Measurements from ENCODE around the gene PLA2G2F. TPM values are rescaled to one million over a fixed set of nuclear protein-coding genes. Genes with fewer than 3 reads are reported as not detected.

The PLA2G2F gene
- polyA plus RNA-seq, 6 donors from 2014 or later: not detected

GRCh38 chr1:20185834-20186782 lies 47.0 kb downstream of the PLA2G2F start, which contains the start of the genes PLA2G2C and UBXN10:
TSS of gene PLA2G2C (minus strand) at chr1:20186518. CDS start at chr1:20177363, 9,155 bp downstream.
TSS of gene UBXN10 (plus strand) at chr1:20186096. CDS start at chr1:20190562, 4,466 bp downstream.
- Mint-ChIP-seq H3K4me1 (peaks cover 23 to 24% (median 24%) of the 10 kb centered on the region in 3 donors), H3K4me3 (peak within 1 kb of the TSS; percentile 60 to 87 (median 80)), H3K27me3 (peaks cover 62 to 70% (median 62%) of the 10 kb centered on the region in 3 donors), H3K36me3 (peaks cover 0 to 7% of the 10 kb centered on the region in 2 donors), H3K9me3 (peaks cover 0 to 2% (median 0%) of the 10 kb centered on the region in 7 donors), H3K27ac (peak within 1 kb of the TSS; percentile 56 to 94 (median 80))
- peak; percentile 52 for DNase-seq
- peak; percentile 77 to 84 for ATAC-seq (ENCODE audit: low read depth in 2 of 2)

GRCh38 chr1:20187103-20187812 lies 48.1 kb downstream of the PLA2G2F start:
- peak overlapping the region in 1 of 6 donors; percentile 2 for H3K27ac Mint-ChIP-seq
- peaks cover 0 to 7% of the 10 kb centered on the region in 2 donors for H3K36me3 Mint-ChIP-seq
- DNase-seq (no peak), ATAC-seq (ENCODE audit: low read depth in 2 of 2) (no peak)
- H3K4me3 Mint-ChIP-seq: peak overlapping the region in 2 of 8 donors; percentile 55 to 83
- H3K4me1 Mint-ChIP-seq: peaks cover 23 to 24% (median 24%) of the 10 kb centered on the region in 3 donors
- peaks cover 58 to 68% (median 63%) of the 10 kb centered on the region in 3 donors for H3K27me3 Mint-ChIP-seq
- peaks cover 0 to 2% (median 0%) of the 10 kb centered on the region in 7 donors for H3K9me3 Mint-ChIP-seq

GRCh38 chr1:20187813-20188454 lies 48.8 kb downstream of the PLA2G2F start:
- Mint-ChIP-seq H3K9me3 (peaks cover 0 to 2% (median 0%) of the 10 kb centered on the region in 7 donors), H3K4me3 (no peak overlapping the region), H3K27ac (peak overlapping the region in 2 of 6 donors; percentile 11 to 18), H3K36me3 (peaks cover 0 to 7% of the 10 kb centered on the region in 2 donors), H3K4me1 (peaks cover 23 to 24% (median 24%) of the 10 kb centered on the region in 3 donors), H3K27me3 (peaks cover 65 to 70% (median 70%) of the 10 kb centered on the region in 3 donors)
- DNase-seq (no peak), ATAC-seq (ENCODE audit: low read depth in 2 of 2) (no peak)

- peaks cover 0 to 7% of the 10 kb centered on the region in 2 donors for H3K36me3 Mint-ChIP-seq
- ATAC-seq (ENCODE audit: low read depth in 2 of 2): no peak
- DNase-seq: no peak
- peaks cover 67 to 69% (median 67%) of the 10 kb centered on the region in 3 donors for H3K27me3 Mint-ChIP-seq
- no peak overlapping the region for H3K4me3 Mint-ChIP-seq
- peaks cover 23 to 24% (median 24%) of the 10 kb centered on the region in 3 donors for H3K4me1 Mint-ChIP-seq
- no peak overlapping the region for H3K27ac Mint-ChIP-seq
- peaks cover 0 to 2% (median 0%) of the 10 kb centered on the region in 7 donors for H3K9me3 Mint-ChIP-seq
These were observed 49.3 kb downstream of the PLA2G2F start for GRCh38 chr1:20188455-20188817.

- ATAC-seq (ENCODE audit: low read depth in 2 of 2) (no peak), DNase-seq (no peak)
- H3K4me3 Mint-ChIP-seq: no peak overlapping the region
- peaks cover 0 to 7% of the 10 kb centered on the region in 2 donors for H3K36me3 Mint-ChIP-seq
- peaks cover 57 to 58% (median 58%) of the 10 kb centered on the region in 3 donors for H3K27me3 Mint-ChIP-seq
- H3K4me1 Mint-ChIP-seq: peaks cover 18 to 20% (median 19%) of the 10 kb centered on the region in 3 donors
- peaks cover 0 to 1% (median 0%) of the 10 kb centered on the region in 7 donors for H3K9me3 Mint-ChIP-seq
- no peak overlapping the region for H3K27ac Mint-ChIP-seq
These were observed 50.5 kb downstream of the PLA2G2F start for GRCh38 chr1:20189664-20190063.

- H3K36me3 Mint-ChIP-seq: peaks cover 0 to 7% of the 10 kb centered on the region in 2 donors
- H3K4me3 Mint-ChIP-seq: peak overlapping the region in 1 of 8 donors; percentile 61
- H3K27me3 Mint-ChIP-seq: peaks cover 55 to 61% (median 57%) of the 10 kb centered on the region in 3 donors
- H3K27ac Mint-ChIP-seq: peak overlapping the region in 2 of 6 donors; percentile 18 to 84
- DNase-seq: no peak
- ATAC-seq (ENCODE audit: low read depth in 2 of 2): no peak
- peaks cover 0 to 1% (median 0%) of the 10 kb centered on the region in 7 donors for H3K9me3 Mint-ChIP-seq
- H3K4me1 Mint-ChIP-seq: peaks cover 11 to 17% (median 12%) of the 10 kb centered on the region in 3 donors
These were observed 51.4 kb downstream of the PLA2G2F start for GRCh38 chr1:20190256-20191160.

- peaks cover 57 to 64% (median 62%) of the 10 kb centered on the region in 3 donors for H3K27me3 Mint-ChIP-seq
- peak overlapping the region in 1 of 8 donors; percentile 22 for H3K4me3 Mint-ChIP-seq
- no peak overlapping the region for H3K27ac Mint-ChIP-seq
- H3K36me3 Mint-ChIP-seq: peaks cover 0 to 7% of the 10 kb centered on the region in 2 donors
- peaks cover 0 to 1% (median 0%) of the 10 kb centered on the region in 7 donors for H3K9me3 Mint-ChIP-seq
- DNase-seq (no peak), ATAC-seq (ENCODE audit: low read depth in 2 of 2) (no peak)
- peaks cover 7 to 12% (median 9%) of the 10 kb centered on the region in 3 donors for H3K4me1 Mint-ChIP-seq
These were observed 52.2 kb downstream of the PLA2G2F start for GRCh38 chr1:20191266-20191825.

GRCh38 chr1:20192364-20192763 lies 53.2 kb downstream of the PLA2G2F start:
- H3K9me3 Mint-ChIP-seq: no peaks in the 10 kb centered on the region
- H3K4me3 Mint-ChIP-seq: no peak overlapping the region
- peaks cover 0 to 6% (median 5%) of the 10 kb centered on the region in 3 donors for H3K4me1 Mint-ChIP-seq
- H3K36me3 Mint-ChIP-seq: peaks cover 0 to 7% of the 10 kb centered on the region in 2 donors
- H3K27ac Mint-ChIP-seq: peak overlapping the region in 2 of 6 donors; percentile 44 to 72
- DNase-seq: no peak
- H3K27me3 Mint-ChIP-seq: peaks cover 61 to 67% (median 66%) of the 10 kb centered on the region in 3 donors
- no peak for ATAC-seq (ENCODE audit: low read depth in 2 of 2)

- peaks cover 0 to 6% (median 5%) of the 10 kb centered on the region in 3 donors for H3K4me1 Mint-ChIP-seq
- ATAC-seq (ENCODE audit: low read depth in 2 of 2): no peak
- H3K4me3 Mint-ChIP-seq: no peak overlapping the region
- peak overlapping the region in 1 of 6 donors; percentile 44 for H3K27ac Mint-ChIP-seq
- H3K9me3 Mint-ChIP-seq: no peaks in the 10 kb centered on the region
- H3K36me3 Mint-ChIP-seq: peaks cover 0 to 5% of the 10 kb centered on the region in 2 donors
- DNase-seq: no peak
- peaks cover 58 to 64% (median 62%) of the 10 kb centered on the region in 3 donors for H3K27me3 Mint-ChIP-seq
These were observed 53.8 kb downstream of the PLA2G2F start for GRCh38 chr1:20192871-20193411.

GRCh38 chr1:20194224-20194623 lies 55.1 kb downstream of the PLA2G2F start:
- DNase-seq (no peak), ATAC-seq (ENCODE audit: low read depth in 2 of 2) (no peak)
- peak overlapping the region in 1 of 6 donors; percentile 18 for H3K27ac Mint-ChIP-seq
- H3K27me3 Mint-ChIP-seq: peaks cover 54 to 60% (median 54%) of the 10 kb centered on the region in 3 donors
- peaks cover 0 to 6% (median 0%) of the 10 kb centered on the region in 3 donors for H3K4me1 Mint-ChIP-seq
- no peaks in the 10 kb centered on the region for H3K36me3 Mint-ChIP-seq
- no peaks in the 10 kb centered on the region for H3K9me3 Mint-ChIP-seq
- H3K4me3 Mint-ChIP-seq: no peak overlapping the region

- peak; percentile 58 to 73 for ATAC-seq (ENCODE audit: low read depth in 2 of 2)
- H3K4me3 Mint-ChIP-seq: peak overlapping the region in 1 of 8 donors; percentile 12
- no peaks in the 10 kb centered on the region for H3K36me3 Mint-ChIP-seq
- peaks cover 0 to 1% (median 0%) of the 10 kb centered on the region in 7 donors for H3K9me3 Mint-ChIP-seq
- no peak overlapping the region for H3K27ac Mint-ChIP-seq
- DNase-seq: peak; percentile 49
- peaks cover 52 to 60% (median 54%) of the 10 kb centered on the region in 3 donors for H3K27me3 Mint-ChIP-seq
- H3K4me1 Mint-ChIP-seq: peaks cover 0 to 6% (median 0%) of the 10 kb centered on the region in 3 donors
These were observed 55.8 kb downstream of the PLA2G2F start for GRCh38 chr1:20194757-20195461.
